Measurements from ENCODE around the gene ZNF75A.

Gene ZNF75A

DNA sequence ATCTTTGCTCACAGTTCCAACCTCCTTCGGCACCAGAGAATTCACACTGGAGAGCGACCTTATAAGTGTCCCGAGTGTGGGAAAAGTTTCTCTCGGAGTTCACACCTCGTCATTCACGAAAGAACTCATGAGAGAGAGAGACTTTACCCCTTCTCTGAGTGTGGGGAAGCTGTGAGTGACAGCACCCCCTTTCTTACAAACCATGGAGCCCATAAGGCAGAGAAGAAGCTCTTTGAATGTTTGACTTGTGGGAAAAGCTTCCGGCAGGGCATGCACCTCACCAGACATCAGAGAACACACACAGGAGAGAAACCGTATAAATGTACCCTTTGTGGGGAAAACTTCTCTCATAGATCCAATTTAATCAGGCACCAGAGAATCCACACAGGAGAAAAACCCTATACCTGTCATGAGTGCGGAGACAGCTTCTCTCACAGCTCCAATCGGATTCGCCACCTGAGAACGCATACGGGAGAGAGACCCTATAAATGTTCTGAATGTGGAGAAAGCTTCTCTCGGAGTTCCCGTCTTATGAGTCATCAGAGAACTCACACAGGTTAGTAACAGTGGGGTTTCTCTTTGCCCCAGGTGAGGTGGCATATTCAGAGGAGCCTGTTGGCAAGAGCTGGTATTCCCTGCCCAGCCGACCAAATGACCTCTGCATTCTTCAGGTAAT is 15.2 kb upstream of the ZNF75A start:
- DNase-seq = no peak

DNA sequence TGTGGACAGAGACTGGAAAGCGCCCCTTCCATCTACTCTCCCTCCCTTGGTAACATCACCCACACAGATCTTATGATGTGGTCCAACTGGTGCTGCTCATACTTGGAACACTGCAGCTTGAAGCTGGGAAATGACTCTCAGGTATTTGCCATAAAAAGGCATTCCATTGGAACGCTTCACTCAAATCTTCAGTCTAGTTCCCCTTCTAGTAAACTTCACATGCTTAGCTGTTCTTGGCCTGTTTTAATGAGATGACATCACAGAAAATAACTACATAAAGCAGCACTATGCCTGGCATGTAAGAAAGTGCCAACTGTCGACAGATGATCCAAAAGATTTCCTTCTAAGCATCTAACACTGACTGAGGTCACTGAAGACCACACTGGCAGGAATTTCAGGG is 12.7 kb upstream of the ZNF75A start:
- DNase-seq = no peak

DNA sequence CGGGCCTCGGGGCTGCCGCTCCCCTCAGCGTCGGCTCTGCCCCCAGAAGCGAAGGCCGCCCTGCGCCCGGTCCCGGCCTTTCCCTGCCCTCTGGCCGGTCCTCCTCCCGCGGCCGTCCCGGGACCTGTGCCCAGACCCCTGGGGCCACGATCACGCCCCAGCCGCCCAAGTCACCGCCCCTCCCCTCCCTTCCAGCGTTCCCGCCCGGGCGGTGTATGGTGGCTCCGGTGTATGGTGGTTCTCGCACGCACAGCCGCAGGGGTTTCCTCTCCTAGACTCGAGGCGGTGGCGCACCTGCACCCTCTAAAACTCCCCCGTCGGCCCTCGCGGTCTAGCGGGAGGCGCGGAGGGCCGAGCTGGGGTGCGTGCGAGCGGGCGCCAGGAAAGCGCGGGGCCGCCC is 10.1 kb upstream of the ZNF75A start:
- DNase-seq = no peak

DNA sequence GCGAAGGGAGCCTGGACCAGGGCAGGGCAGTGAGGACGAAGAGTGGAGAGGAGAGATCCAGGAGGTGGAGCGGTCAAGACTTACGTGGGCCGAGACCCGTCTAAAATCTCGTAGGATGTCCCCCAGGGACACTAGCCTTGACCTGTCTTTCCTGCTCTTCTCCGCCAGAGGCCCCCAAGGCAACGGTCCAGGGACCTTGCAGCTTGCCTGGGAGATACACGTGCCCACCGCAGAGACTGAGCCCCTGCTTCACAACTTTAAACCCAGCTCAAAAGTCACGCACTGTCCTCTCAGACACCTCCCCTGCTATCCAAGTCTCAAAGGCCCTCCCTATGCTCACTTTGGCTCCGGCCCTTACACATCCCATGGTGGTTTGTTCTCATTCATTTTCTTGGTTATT is 9.5 kb upstream of the ZNF75A start:
- no peak for DNase-seq

DNA sequence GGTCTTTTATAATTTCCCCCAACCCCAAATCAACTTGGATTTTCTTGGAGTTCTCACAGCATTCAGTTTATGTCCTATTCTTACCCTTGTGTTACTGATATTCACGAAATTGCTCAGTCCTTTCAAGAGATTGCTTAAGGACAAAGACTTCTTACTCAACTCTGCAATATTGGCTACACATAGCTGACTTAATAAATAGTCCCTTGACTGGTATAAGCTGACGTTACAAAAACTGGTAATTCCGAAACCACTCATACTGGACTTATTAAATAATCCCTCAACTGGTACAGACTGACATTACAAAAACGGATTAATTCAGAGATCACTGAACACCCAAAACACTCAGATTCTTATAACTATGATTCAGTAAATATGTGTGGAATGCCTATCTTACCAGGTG is 927 bp upstream of the ZNF75A start:
- no peak for DNase-seq

DNA sequence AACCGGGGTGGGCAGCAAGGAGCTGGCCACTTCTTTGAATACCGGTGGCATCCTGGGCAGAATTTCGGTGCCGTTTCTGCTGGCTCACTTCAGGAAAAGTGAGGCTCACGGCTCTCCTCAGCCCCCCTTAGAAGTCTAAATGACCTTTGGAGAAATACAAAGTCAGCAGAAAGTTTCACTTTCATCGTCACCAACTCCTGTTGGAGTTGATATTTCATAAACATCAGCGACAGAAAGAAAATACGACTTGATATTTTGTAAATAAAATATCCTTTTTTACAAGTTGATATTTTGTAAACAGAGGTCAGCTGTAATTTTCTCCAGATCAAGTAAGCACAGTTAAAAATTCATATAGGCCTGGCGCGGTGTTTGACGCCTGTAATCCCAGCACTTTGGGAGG is 781 bp downstream of the ZNF75A start:
- DNase-seq = no peak

DNA sequence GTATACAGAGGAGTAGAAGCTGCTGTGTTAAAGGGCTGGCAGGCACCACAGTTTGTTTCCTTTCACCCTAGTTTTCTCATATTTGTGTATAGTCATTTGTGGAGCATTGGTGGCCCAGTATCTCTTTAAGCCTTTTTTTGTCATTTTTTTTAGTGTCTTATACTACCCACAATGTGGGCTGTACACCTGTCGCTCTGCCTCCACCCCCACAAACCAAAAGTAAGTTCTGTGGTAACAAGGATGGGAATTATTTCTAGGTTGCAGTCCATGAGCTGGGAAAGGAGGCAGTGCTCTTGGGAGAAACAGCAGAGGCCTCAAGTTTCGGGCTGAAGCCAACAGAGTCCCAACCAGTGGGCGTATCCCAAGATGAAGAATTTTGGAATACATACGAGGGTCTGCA is 6.2 kb downstream of the ZNF75A start:
- DNase-seq = no peak

DNA sequence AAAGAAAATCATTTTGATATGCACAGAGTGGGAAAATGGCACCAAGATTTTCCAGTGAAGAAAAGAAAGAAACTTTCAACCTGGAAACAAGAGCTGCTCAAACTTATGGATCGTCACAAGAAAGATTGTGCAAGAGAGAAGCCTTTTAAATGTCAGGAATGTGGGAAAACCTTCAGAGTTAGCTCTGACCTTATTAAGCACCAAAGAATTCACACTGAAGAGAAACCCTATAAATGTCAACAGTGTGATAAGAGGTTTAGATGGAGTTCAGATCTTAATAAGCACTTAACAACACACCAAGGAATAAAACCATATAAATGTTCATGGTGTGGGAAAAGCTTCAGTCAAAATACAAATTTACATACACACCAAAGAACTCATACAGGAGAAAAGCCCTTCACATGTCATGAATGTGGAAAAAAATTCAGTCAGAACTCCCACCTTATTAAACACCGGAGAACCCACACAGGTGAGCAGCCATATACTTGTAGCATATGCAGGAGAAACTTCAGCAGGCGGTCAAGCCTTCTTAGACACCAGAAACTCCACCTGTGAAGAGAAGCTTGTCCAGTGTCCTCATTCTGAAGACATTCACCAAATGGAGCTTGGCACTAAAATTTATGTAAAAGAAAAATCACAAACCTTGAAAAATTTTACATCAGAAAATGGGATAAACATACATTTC is 12.2 kb downstream of the ZNF75A start:
- no peak for DNase-seq

DNA sequence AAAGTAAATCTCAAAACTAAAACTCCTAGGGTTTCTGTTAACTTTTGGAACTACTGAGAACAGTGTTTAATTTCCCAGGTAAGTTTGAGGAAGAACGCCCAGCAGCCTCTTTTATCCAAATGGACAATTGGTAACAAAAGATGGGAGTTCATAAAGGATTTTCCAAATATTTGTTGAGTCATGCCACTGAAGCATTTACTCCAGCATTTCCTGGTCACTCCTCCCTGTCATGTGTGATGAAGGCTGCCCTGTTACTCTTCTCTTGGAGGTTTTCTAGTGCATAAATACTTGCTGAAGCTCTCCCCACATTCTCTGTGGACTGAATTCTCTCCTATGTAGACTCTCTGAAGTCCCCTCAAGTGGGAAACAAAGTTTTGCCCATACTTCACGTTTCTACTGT is 16.5 kb downstream of the ZNF75A start:
- no peak for DNase-seq

DNA sequence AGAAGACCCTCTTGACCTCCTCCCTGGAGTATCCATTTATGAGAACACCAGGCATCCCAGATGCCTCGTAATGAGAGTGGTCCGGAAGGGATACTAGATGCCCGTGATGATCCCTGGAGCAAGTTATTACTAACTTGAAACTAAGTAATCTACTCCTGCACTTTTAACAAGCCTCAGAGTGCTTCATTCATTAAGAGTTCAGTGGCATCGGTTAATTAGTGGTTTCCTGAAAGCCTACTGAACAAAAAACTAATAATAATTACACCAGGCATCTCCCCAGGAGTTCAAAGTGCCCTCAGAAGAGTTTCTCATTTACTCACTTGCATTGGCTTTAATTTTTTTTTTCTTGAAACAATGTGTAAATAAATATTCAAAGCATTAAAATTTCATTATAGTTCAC is 22.2 kb downstream of the ZNF75A start:
- no peak for DNase-seq

DNA sequence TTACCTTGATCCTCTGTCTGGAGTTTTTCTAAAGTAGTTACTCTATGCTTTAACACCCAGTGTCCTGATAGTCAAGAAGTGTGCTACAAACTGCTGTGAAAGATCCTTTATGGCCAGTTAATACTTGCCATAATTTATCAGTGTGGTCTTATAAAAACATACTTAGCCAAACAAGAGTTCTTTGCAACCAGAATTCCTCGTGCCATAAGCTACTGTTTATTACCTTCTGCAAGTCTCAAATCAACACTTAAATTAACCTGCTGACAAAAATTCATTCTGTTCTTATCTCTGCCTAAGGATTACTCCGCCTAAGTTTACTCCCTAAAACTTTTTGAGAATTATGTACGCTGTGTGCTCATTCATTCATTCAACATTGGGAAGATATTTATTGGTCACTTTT is 22.8 kb downstream of the ZNF75A start:
- no peak for DNase-seq

DNA sequence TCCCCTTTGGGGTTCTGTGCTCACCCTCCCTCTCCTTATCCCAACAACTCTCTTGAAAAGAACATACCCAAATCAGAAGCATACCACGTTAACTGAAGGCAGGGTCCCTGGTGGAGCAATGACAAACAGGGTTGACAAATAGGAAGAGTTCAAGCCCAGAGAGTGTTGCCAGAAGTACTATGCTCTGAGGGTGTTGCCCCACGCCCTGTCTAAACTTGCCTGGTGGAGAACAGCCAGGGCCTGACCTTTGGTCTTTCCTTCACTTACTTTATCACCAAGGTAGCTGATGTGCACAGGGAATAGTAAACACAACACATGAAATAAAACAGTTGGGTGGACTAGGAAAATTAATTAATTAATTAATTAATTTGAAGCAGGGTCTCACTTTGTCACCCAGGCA is 23.3 kb downstream of the ZNF75A start:
- DNase-seq = no peak

DNA sequence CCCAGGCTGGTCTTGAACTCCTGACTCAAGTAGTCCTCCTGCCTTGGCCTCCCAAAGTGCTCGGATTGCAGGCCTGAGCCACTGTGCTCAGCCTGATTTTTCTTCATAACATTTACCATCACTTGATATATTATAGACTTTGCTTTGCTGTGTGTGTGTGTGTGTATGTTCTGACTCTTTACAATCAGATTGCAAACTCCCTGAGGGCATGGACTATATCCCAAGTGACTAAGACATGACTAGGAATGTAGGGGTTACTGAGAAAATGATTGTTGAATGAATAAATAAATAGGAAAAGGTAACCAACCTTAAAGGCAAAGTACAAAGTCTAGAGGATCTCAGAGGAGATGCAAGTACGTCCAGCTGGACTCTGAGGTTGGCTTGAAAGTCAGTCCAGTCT is 40.7 kb downstream of the ZNF75A start:
- no peak for DNase-seq

DNA sequence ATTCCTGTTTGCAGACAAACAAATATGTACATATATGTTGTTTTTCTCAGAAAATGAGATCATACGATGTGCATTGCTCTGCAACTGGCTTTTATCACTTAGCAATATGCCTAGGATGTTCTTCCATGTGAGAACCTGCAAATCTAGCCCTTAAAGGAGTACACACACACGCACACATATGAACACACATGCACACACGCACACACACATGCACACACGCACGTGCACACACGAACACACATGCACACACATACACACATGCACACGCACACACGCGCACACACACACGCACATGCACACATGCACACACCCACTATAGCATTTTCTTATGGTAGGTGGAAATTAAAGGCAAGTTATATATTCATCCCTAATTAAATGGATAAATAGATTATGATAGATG is 42.3 kb downstream of the ZNF75A start:
- no peak for DNase-seq

DNA sequence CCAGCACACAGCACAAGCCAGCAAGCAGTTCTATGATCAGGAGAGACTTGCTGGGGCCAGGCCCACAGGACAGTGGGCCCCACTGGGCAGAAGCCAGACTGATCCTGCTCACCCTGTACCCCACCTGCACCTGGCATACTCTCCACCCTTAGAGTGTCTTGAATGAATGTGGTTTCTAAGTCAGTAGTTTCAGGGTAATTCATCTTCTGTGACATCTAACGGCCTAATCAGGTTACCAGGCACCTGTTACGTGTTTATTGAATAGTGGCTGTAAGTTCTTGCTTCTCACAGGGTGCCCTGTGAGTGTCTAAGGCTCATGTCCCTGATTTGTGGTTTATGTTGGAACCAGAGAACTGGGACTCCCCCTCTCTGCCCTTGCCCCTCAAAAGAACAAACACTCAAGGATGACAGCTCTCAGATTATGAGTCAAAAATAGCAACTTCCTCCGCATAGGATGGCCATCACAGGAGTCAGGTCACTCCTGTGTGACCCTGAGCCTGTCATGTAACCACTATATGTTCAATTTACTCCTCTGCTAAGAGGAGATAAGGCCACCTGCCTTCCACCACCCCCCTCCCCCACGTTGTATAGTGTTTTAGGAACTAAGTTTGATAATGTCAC is 43.4 kb downstream of the ZNF75A start:
- no peak for DNase-seq

DNA sequence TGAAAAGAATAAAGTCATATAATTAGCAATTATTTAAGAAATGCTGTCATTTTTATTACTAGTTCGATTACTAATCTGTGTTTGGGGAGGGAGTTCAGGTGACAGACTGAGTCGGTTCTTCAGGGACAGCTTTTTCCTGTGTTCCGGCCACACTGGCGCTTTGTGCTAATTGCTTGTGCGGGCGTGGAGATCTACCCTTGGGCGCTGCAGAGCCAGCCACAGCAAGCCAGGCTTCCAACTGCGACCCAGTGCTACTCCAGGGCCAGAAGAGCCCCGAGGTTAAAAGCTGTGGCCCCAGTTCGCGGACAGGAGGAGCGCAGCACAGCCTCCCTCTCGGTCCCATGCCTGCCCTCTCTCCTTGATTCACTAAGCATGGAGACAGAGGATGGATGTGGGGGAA is 43.9 kb downstream of the ZNF75A start:
- no peak for DNase-seq

DNA sequence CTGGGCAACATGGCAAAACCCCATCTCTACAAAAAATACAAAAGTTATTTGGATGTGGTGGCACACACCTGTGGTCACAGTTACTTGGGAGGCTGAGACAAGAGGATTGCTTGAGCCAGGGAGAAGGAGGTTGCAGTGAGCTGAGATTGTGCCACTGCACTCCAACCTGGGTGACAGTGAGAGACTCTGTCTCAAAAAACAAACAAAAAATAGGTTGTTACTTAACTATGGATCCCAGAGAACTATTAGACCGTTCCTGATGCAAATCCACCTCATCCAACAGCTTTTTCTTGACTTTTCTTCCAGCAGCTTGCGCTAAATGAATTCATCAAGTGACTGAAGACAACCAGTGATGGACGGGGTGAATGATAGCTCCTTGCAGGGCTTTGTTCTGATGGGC is 50.3 kb downstream of the ZNF75A start, which contains the start of gene OR2C1:
Gene OR2C1, plus strand, starts transcription at position 301 of the 400 bp plus-strand sequence. Its CDS starts 52 bp downstream, at position 353.
- no peak for DNase-seq

DNA sequence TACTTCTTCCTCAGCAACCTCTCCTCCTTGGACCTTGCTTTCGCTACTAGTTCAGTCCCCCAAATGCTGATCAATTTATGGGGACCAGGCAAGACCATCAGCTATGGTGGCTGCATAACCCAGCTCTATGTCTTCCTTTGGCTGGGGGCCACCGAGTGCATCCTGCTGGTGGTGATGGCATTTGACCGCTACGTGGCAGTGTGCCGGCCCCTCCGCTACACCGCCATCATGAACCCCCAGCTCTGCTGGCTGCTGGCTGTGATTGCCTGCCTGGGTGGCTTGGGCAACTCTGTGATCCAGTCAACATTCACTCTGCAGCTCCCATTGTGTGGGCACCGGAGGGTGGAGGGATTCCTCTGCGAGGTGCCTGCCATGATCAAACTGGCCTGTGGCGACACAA is 50.8 kb downstream of the ZNF75A start:
- no peak for DNase-seq

DNA sequence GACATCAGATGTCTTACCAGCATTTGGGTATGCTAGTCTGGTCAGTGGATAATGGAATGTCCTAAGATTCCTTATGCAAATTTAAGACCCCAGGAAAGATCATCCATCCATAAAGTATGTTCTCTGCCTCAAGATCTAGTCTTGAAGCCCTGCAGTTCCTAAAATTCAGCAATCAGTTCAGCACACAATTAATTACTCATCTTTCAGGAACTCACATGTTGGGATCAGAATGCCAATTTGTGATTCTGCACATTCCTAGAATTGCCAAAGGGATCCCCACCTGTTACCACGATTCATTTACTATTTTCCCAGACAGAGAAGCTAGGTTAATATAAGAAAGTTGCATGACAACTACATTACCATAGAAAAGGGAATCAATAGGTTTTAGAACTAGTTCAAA is 53.6 kb downstream of the ZNF75A start:
- no peak for DNase-seq

DNA sequence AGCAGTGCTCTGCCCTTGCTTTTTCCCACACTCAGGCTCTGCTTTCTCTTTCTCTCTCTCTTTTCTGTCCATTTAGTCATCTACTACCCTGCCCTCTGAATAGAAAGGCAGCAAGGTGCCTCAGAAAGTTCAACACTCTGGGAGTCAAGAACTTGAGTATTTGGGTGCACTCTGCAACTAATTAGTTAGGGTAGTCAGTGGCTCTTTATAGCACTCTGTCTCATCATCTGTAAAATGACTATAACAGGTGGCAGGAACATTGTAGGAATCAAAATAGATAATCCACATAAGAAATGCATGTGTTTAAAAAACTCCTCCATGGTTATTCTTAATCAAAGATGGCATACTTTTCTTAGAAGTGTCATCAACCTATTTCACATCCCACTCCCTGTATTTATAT is 57.6 kb downstream of the ZNF75A start:
- DNase-seq = no peak

DNA sequence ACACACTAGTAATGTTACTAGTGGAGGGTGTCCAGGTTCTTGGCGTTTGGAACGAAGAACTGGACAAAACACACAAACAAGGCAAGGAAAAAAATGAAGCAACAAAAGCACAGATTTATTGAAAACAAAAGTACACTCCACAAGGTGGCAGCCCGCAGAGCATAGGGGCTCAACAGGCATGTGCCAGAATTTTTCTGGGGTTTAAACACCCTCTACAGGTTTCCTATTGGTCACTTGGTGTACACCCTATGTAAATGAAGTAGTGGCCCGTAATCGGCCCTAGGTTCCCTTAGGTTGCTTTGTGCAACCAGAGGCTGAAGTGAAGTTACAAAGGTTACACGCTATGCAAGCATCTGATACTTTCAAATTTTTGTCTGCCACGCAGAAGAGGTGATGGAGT is 58.5 kb downstream of the ZNF75A start:
- DNase-seq = peak in 1 of 2 experiments; percentile 10

DNA sequence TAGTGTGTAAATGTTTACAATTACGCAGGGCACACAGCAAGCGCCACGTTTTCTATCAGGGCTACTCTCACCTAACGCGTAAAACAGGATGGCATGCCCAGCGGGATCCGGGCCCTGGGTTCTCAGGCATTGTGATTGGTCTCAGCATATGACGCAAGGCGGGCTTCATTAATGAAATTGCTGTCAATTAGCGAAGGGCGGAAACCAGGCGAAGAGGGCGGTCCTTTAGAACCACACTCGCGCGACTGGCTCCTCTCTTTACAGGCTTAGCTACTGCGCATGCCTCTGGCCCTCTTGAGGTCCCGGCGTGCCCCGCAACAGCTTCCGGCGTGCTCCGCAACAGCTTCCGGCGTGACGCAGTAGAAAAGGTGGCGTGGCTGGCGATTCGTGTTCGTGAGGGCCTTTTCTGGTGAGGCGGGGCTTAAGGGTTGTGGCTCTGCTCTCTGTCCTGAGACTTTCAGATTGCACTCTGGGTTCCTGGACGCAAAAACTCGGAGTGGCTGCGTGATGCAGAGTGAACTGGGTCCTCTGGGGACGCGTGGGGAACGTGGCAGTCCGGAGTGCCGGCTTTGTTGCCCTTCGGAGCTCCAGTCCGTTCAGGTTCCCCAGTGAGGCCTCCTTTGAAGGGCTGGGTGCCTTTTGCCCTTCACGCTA is 59.6 kb downstream of the ZNF75A start:
- no peak for DNase-seq
